WTC11 (cell line): Measurements from ENCODE around the gene KLHDC7A. TPM values are rescaled to one million over a fixed set of nuclear protein-coding genes. Genes with fewer than 3 reads are reported as not detected.

Experiments used
- ATAC-seq: fragments of 200-7000 bp; cut with Tn5 transposase; 2 replicates; pipeline ENCODE4 v1.10.0; 2021; ENCODE audit warnings: mild to moderate bottlenecking, moderate library complexity
- CTCF ChIA-PET: fragments of 300-600 bp; sonication (Branson Sonifier 250); formaldehyde crosslinking; loops from one replicate; lab custom pipeline; 2021; ENCODE audit warnings: antibody characterized with exemption; lab: Charles Lee
- POLR2A ChIA-PET: fragments of 350-600 bp; sonication (Branson Sonifier 250); formaldehyde crosslinking; loops from one replicate; lab custom pipeline; 2021; ENCODE audit warnings: antibody characterized with exemption; lab: Charles Lee
- DNase-seq: peaks from one replicate; pipeline ENCODE4 v3.0.0; 2021; ENCODE audit warnings: low spot score
- H3K27ac Mint-ChIP-seq: 2 replicates; pipeline ENCODE4 v1.8.0; 2021; ENCODE audit warnings: mixed read lengths
- H3K27me3 Mint-ChIP-seq: 2 replicates; pipeline ENCODE4 v1.8.0; 2021; ENCODE audit warnings: low read depth, mild to moderate bottlenecking, moderate library complexity, mixed read lengths
- H3K36me3 Mint-ChIP-seq: 2 replicates; pipeline ENCODE4 v1.8.0; 2021; ENCODE audit warnings: mixed read lengths
- H3K4me1 Mint-ChIP-seq: 2 replicates; pipeline ENCODE4 v1.8.0; 2022; ENCODE audit warnings: mixed read lengths
- H3K4me3 Mint-ChIP-seq: 2 replicates; pipeline ENCODE4 v1.8.0; 2021; ENCODE audit warnings: mild to moderate bottlenecking, moderate library complexity, mixed read lengths
- H3K9me3 Mint-ChIP-seq: 2 replicates; pipeline ENCODE4 v1.8.0; 2021; ENCODE audit warnings: mixed read lengths
- CBFB ChIP-seq: sonication (generic); formaldehyde crosslinking; IDR thresholded peaks from 2 replicates; pipeline ENCODE4 v1.8.1; 2022; ENCODE audit warnings: mild to moderate bottlenecking, low read depth, missing genetic modification reagents
- CREB1 ChIP-seq: sonication (generic); formaldehyde crosslinking; IDR thresholded peaks from 2 replicates; pipeline ENCODE4 v1.8.0; 2023; ENCODE audit warnings: mild to moderate bottlenecking, missing genetic modification reagents
- GRHL2 ChIP-seq: fragments of 250-450 bp; sonication (Bioruptor Pico); IDR thresholded peaks from 2 replicates; pipeline ENCODE4 v1.8.0; 2022; ENCODE audit warnings: mild to moderate bottlenecking, moderate library complexity; ENCODE audit not compliant: insufficient replicate concordance, severe bottlenecking
- JAZF1 ChIP-seq: fragments of 250-450 bp; sonication (Bioruptor Pico); IDR thresholded peaks from 2 replicates; pipeline ENCODE4 v1.9.0; 2021; ENCODE audit warnings: moderate library complexity, mild to moderate bottlenecking, inconsistent platforms
- MYBL2 ChIP-seq: sonication (generic); formaldehyde crosslinking; IDR thresholded peaks from 2 replicates; pipeline ENCODE4 v1.8.1; 2023; ENCODE audit warnings: mild to moderate bottlenecking, moderate library complexity, missing genetic modification reagents
- NFATC4 ChIP-seq: fragments of 250-450 bp; sonication (Bioruptor Pico); IDR thresholded peaks from 2 replicates; pipeline ENCODE4 v1.9.0; 2021; ENCODE audit warnings: mild to moderate bottlenecking
- NFYB ChIP-seq: sonication (generic); formaldehyde crosslinking; conservative IDR thresholded peaks from 2 replicates; pipeline ENCODE4 v1.8.0; 2022; ENCODE audit warnings: low read depth, missing genetic modification reagents
- NR1H2 ChIP-seq: sonication (generic); formaldehyde crosslinking; IDR thresholded peaks from 2 replicates; pipeline ENCODE4 v1.9.0; 2021; ENCODE audit warnings: mild to moderate bottlenecking, moderate library complexity, missing genetic modification reagents
- OVOL2 ChIP-seq: fragments of 250-450 bp; sonication (Bioruptor Pico); IDR thresholded peaks from 2 replicates; pipeline ENCODE4 v1.9.0; 2021; ENCODE audit warnings: mild to moderate bottlenecking, borderline replicate concordance
- SMAD3 ChIP-seq: sonication (generic); formaldehyde crosslinking; IDR thresholded peaks from 2 replicates; pipeline ENCODE4 v1.8.0; 2022; ENCODE audit warnings: missing genetic modification reagents, mild to moderate bottlenecking, borderline replicate concordance
- SP1 ChIP-seq: sonication (generic); formaldehyde crosslinking; conservative IDR thresholded peaks from 2 replicates; pipeline ENCODE4 v1.8.1; 2022; ENCODE audit warnings: missing genetic modification reagents
- ZMAT4 ChIP-seq: fragments of 250-450 bp; sonication (Bioruptor Pico); IDR thresholded peaks from 2 replicates; pipeline ENCODE4 v1.9.0; 2021; ENCODE audit warnings: mild to moderate bottlenecking
- ZNF317 ChIP-seq: sonication (generic); formaldehyde crosslinking; IDR thresholded peaks from 2 replicates; pipeline ENCODE4 v1.8.1; 2023; ENCODE audit warnings: low read depth, mild to moderate bottlenecking, moderate library complexity, missing genetic modification reagents, borderline replicate concordance
- ZNF416 ChIP-seq: fragments of 250-450 bp; sonication (Bioruptor Pico); IDR thresholded peaks from 2 replicates; pipeline ENCODE4 v1.9.0; 2021; ENCODE audit warnings: mild to moderate bottlenecking, inconsistent platforms
- ZNF423 ChIP-seq: fragments of 250-450 bp; sonication (Bioruptor Pico); IDR thresholded peaks from 2 replicates; pipeline ENCODE4 v2.1.2; 2022; ENCODE audit warnings: mild to moderate bottlenecking, moderate library complexity
- ZNF532 ChIP-seq: fragments of 250-450 bp; sonication (Bioruptor Pico); IDR thresholded peaks from 2 replicates; pipeline ENCODE4 v1.9.0; 2021; ENCODE audit warnings: mild to moderate bottlenecking, borderline replicate concordance
- total RNA-seq: library from RNA; stranded (reverse); gene quantifications from 3 replicates; pipeline ENCODE4 v1.2.3, GENCODE V29; 2021
- TF ChIP-seq, protein P1 (sequence below): fragments of 250-450 bp; sonication (Bioruptor Pico); IDR thresholded peaks from 2 replicates; pipeline ENCODE4 v1.8.0; 2021; ENCODE audit warnings: mild to moderate bottlenecking
- TF ChIP-seq, protein P2 (sequence below): sonication (generic); formaldehyde crosslinking; IDR thresholded peaks from 2 replicates; pipeline ENCODE4 v1.8.0; 2023; ENCODE audit warnings: mild to moderate bottlenecking, missing genetic modification reagents
- TF ChIP-seq, protein P3 (sequence below): sonication (generic); formaldehyde crosslinking; IDR thresholded peaks from 2 replicates; pipeline ENCODE4 v1.8.1; 2023; ENCODE audit warnings: mild to moderate bottlenecking, missing genetic modification reagents
- TF ChIP-seq, protein P4 (sequence below): fragments of 250-450 bp; sonication (Bioruptor Pico); IDR thresholded peaks from 2 replicates; pipeline ENCODE4 v2.1.2; 2022; ENCODE audit warnings: mild to moderate bottlenecking, moderate library complexity
- TF ChIP-seq, protein P5 (sequence below): sonication (generic); formaldehyde crosslinking; IDR thresholded peaks from 2 replicates; pipeline ENCODE4 v1.8.1; 2022; ENCODE audit warnings: mild to moderate bottlenecking, moderate library complexity, missing genetic modification reagents

KLHDC7A gene
- total RNA-seq, 1 experiment from 2014 or later: 14.3 TPM

DNA sequence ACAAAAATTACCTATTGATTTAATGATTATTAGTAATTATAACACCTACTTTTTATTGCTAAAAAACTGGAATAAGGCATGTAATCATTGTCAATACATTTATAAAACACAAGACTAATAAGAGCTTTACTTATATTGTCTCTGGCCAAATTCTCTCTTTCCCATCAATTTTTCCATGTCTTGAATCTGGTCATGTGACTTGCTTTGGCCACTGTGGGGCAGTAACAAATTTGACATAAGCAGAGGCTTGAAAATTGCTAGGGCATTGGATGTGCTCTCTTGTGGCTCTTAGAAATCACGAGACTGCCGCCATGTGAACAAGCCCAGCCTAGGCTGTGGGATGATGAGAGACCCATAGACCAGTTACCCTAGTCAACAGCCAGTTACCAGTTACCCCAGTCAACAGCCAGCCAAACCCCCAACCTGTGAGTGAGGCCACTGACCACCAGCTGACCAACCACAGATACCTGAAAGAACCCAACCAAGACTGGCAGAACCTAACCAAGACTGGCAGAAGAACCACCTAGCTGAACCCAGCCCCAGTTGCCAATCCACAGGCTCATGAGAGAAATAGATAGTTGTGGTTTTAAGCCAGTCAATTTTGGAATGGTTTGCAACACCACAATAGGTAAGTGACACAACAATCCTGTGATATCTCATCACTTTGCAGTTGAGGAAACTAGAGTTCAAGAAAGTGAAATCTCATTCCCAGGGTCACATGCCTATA, 8.8 kb downstream of the KLHDC7A start:
- peaks cover 33% of the 10 kb centered on the region for H3K36me3 Mint-ChIP-seq
- no peak overlapping the region for H3K27ac Mint-ChIP-seq
- peaks cover 29% of the 10 kb centered on the region for H3K9me3 Mint-ChIP-seq
- CTCF ChIA-PET: interaction anchor here (1.2 to 1.7 kb wide), 2 partner anchors 86 kb away, joined by 6 to 14 read pairs; no protein-coding TSS in a partner anchor
- POLR2A ChIA-PET: interaction anchor here (1.1 kb wide), 1 partner anchor 9 kb away, joined by 3 read pairs; no protein-coding TSS in a partner anchor
- TF ChIP-seq NFYB (no peak), NR1H2 (CRISPR knock-in tag) (no peak), JAZF1 (CRISPR knock-in tag) (no peak), GRHL2 (CRISPR knock-in tag) (no peak), ZMAT4 (CRISPR knock-in tag) (no peak), ZNF416 (CRISPR knock-in tag) (no peak), NFATC4 (no peak), CREB1 (CRISPR knock-in tag) (no peak), ZNF423 (CRISPR knock-in tag) (no peak), OVOL2 (CRISPR knock-in tag) (no peak), CBFB (CRISPR knock-in tag) (no peak), MYBL2 (CRISPR knock-in tag) (no peak), ZNF532 (CRISPR knock-in tag) (no peak), SMAD3 (CRISPR knock-in tag) (no peak)
- TF ChIP-seq, protein P1, sequence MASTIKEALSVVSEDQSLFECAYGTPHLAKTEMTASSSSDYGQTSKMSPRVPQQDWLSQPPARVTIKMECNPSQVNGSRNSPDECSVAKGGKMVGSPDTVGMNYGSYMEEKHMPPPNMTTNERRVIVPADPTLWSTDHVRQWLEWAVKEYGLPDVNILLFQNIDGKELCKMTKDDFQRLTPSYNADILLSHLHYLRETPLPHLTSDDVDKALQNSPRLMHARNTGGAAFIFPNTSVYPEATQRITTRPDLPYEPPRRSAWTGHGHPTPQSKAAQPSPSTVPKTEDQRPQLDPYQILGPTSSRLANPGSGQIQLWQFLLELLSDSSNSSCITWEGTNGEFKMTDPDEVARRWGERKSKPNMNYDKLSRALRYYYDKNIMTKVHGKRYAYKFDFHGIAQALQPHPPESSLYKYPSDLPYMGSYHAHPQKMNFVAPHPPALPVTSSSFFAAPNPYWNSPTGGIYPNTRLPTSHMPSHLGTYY (CRISPR knock-in tag): no peak
- TF ChIP-seq, protein P2, sequence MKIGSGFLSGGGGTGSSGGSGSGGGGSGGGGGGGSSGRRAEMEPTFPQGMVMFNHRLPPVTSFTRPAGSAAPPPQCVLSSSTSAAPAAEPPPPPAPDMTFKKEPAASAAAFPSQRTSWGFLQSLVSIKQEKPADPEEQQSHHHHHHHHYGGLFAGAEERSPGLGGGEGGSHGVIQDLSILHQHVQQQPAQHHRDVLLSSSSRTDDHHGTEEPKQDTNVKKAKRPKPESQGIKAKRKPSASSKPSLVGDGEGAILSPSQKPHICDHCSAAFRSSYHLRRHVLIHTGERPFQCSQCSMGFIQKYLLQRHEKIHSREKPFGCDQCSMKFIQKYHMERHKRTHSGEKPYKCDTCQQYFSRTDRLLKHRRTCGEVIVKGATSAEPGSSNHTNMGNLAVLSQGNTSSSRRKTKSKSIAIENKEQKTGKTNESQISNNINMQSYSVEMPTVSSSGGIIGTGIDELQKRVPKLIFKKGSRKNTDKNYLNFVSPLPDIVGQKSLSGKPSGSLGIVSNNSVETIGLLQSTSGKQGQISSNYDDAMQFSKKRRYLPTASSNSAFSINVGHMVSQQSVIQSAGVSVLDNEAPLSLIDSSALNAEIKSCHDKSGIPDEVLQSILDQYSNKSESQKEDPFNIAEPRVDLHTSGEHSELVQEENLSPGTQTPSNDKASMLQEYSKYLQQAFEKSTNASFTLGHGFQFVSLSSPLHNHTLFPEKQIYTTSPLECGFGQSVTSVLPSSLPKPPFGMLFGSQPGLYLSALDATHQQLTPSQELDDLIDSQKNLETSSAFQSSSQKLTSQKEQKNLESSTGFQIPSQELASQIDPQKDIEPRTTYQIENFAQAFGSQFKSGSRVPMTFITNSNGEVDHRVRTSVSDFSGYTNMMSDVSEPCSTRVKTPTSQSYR: no peak
- no peak overlapping the region for H3K4me3 Mint-ChIP-seq
- ATAC-seq (no peak), DNase-seq (no peak)
- peaks cover 29% of the 10 kb centered on the region for H3K4me1 Mint-ChIP-seq
- peaks cover 17% of the 10 kb centered on the region for H3K27me3 Mint-ChIP-seq

DNA sequence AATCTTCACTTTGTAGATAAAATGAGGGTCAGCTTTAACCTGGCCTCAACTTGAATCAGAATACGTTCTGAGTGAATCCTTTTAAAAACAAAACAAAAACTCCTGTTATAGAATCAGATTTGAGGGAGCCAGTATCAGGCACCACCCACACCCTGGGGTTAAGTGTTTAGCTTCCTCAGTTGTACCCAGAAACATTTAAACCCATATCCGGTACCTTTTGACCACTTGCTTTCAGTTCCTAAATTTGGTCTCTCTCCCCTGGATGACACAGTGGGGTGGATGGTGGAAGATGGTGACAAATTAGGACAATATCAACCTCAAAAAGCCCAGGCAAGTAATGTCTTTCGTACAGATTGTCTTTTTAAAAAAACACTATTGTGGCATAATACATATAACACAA, 10.4 kb downstream of the KLHDC7A start:
- Mint-ChIP-seq H3K36me3 (peaks cover 32% of the 10 kb centered on the region), H3K9me3 (peaks cover 34% of the 10 kb centered on the region), H3K27ac (no peak overlapping the region), H3K4me3 (no peak overlapping the region), H3K27me3 (peaks cover 19% of the 10 kb centered on the region), H3K4me1 (peaks cover 27% of the 10 kb centered on the region)
- ChIA-PET POLR2A (no interaction called here), CTCF (interaction anchor here (1.2 kb wide), 1 partner anchor 84 kb away, joined by 6 read pairs; no protein-coding TSS in a partner anchor)
- no peak for DNase-seq
- ATAC-seq: no peak
- no peak for TF ChIP-seq SP1
- TF ChIP-seq ZNF317 (CRISPR knock-in tag): no peak
- TF ChIP-seq, protein P3, sequence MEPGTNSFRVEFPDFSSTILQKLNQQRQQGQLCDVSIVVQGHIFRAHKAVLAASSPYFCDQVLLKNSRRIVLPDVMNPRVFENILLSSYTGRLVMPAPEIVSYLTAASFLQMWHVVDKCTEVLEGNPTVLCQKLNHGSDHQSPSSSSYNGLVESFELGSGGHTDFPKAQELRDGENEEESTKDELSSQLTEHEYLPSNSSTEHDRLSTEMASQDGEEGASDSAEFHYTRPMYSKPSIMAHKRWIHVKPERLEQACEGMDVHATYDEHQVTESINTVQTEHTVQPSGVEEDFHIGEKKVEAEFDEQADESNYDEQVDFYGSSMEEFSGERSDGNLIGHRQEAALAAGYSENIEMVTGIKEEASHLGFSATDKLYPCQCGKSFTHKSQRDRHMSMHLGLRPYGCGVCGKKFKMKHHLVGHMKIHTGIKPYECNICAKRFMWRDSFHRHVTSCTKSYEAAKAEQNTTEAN (CRISPR knock-in tag): no peak
- no peak for TF ChIP-seq MYBL2 (CRISPR knock-in tag)
- TF ChIP-seq, protein P4, sequence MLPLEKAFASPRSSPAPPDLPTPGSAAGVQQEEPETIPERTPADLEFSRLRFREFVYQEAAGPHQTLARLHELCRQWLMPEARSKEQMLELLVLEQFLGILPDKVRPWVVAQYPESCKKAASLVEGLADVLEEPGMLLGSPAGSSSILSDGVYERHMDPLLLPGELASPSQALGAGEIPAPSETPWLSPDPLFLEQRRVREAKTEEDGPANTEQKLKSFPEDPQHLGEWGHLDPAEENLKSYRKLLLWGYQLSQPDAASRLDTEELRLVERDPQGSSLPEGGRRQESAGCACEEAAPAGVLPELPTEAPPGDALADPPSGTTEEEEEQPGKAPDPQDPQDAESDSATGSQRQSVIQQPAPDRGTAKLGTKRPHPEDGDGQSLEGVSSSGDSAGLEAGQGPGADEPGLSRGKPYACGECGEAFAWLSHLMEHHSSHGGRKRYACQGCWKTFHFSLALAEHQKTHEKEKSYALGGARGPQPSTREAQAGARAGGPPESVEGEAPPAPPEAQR: no peak
- TF ChIP-seq NR1H2 (CRISPR knock-in tag): no peak
- TF ChIP-seq, protein P5, sequence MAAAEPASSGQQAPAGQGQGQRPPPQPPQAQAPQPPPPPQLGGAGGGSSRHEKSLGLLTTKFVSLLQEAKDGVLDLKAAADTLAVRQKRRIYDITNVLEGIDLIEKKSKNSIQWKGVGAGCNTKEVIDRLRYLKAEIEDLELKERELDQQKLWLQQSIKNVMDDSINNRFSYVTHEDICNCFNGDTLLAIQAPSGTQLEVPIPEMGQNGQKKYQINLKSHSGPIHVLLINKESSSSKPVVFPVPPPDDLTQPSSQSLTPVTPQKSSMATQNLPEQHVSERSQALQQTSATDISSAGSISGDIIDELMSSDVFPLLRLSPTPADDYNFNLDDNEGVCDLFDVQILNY (CRISPR knock-in tag): no peak
